MM.1S (cell line): ENCODE data around the gene CFAP69.
A peak's percentile ranks its signal among the peaks of the same experiment; 100 is the strongest.

Experiments
- DNase-seq: peaks from one replicate; pipeline ENCODE4 v3.0.0-alpha.2; 2015
- H2AFZ ChIP-seq: fragments of 300-600 bp; sonication (generic); 2 replicates; pipeline ENCODE4 v1.6.0; 2016; ENCODE audit warnings: antibody characterized with exemption, low read length
- H3F3A ChIP-seq: fragments of 300-600 bp; sonication (generic); 2 replicates; pipeline ENCODE4 v1.6.1; 2016; ENCODE audit warnings: mild to moderate bottlenecking, antibody characterized with exemption, low read length, moderate library complexity, mixed read lengths; ENCODE audit not compliant: insufficient read depth
- H3K27ac ChIP-seq: fragments of 300-600 bp; sonication (generic); 2 replicates; pipeline ENCODE4 v1.5.1; 2016; ENCODE audit warnings: mild to moderate bottlenecking, low read length
- H3K27me3 ChIP-seq: fragments of 300-600 bp; sonication (generic); replicated peaks from 2 replicates; pipeline ENCODE4 v1.6.0; 2016; ENCODE audit warnings: low read length; ENCODE audit not compliant: insufficient read depth
- H3K36me3 ChIP-seq: fragments of 300-600 bp; sonication (generic); replicated peaks from 2 replicates; pipeline ENCODE4 v1.6.1; 2016; ENCODE audit warnings: mild to moderate bottlenecking, low read length, mixed read lengths; ENCODE audit not compliant: insufficient read depth
- H3K4me1 ChIP-seq: fragments of 300-600 bp; sonication (generic); 2 replicates; pipeline ENCODE4 v1.6.1; 2016; ENCODE audit warnings: low read length, mixed read lengths
- H3K4me2 ChIP-seq: fragments of 300-600 bp; sonication (generic); 2 replicates; pipeline ENCODE4 v1.6.0; 2016; ENCODE audit warnings: low read depth, low read length
- H3K4me3 ChIP-seq: fragments of 300-600 bp; sonication (generic); 2 replicates; pipeline ENCODE4 v1.5.1; 2016; ENCODE audit warnings: low read length, mixed read lengths
- H3K79me2 ChIP-seq: fragments of 300-600 bp; sonication (generic); 2 replicates; pipeline ENCODE4 v1.6.1; 2016; ENCODE audit warnings: mixed run types, low read length, mixed read lengths
- H3K9ac ChIP-seq: fragments of 300-600 bp; sonication (generic); 2 replicates; pipeline ENCODE4 v1.6.1; 2016; ENCODE audit warnings: low read length, mixed read lengths
- H3K9me2 ChIP-seq: fragments of 300-600 bp; sonication (generic); replicated peaks from 2 replicates; pipeline ENCODE4 v1.6.1; 2016; ENCODE audit warnings: mild to moderate bottlenecking, low read length, mixed read lengths; ENCODE audit not compliant: insufficient read depth
- H3K9me3 ChIP-seq: fragments of 300-600 bp; sonication (generic); replicated peaks from 2 replicates; pipeline ENCODE4 v1.6.1; 2016; ENCODE audit warnings: mild to moderate bottlenecking, low read length, mixed read lengths; ENCODE audit not compliant: insufficient read depth
- H4K20me1 ChIP-seq: fragments of 300-600 bp; sonication (generic); 2 replicates; pipeline ENCODE4 v1.6.1; 2016; ENCODE audit warnings: mild to moderate bottlenecking, low read length, moderate library complexity, mixed read lengths; ENCODE audit not compliant: insufficient read depth
- EZH2 ChIP-seq: fragments of 300-600 bp; sonication (generic); optimal IDR thresholded peaks from 2 replicates; pipeline ENCODE3; 2017; ENCODE audit warnings: low read depth, mild to moderate bottlenecking, antibody characterized with exemption, low read length, mixed read lengths
- EZH2phosphoT487 ChIP-seq: fragments of 300-600 bp; sonication (generic); IDR thresholded peaks from 2 replicates; pipeline ENCODE4 v1.6.1; 2018; ENCODE audit warnings: antibody characterized with exemption, low read length
- TF ChIP-seq, protein P1 (sequence below): fragments of 300-600 bp; sonication (generic); IDR thresholded peaks from 2 replicates; pipeline ENCODE4 v1.5.1; 2016; ENCODE audit warnings: antibody characterized with exemption, low read length, mixed read lengths

The CFAP69 gene

DNA sequence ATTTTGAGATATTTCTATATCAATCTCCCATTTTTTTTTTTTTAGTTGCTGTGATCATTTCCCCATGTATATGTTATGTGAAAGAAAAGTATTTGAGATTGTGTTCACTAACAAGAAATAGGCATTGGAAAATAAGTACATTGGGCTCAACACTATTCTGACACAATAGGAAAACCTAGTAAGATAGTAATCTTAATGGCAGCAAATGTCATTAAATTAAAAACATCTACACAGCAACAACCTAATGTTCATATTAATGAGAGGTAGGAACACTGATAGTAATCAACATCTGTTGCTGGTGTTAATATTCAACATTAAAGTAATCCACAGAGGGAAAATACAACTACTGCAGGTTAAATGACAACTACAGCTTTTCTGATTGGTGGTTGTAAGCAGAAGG is 100.0 kb downstream of the CFAP69 start:
- H3K27me3 ChIP-seq, result no peaks in the 10 kb centered on the region
- H2AFZ ChIP-seq, result peak overlapping the region; percentile 96; the same call in 1 of the 2 replicates
- no peak overlapping the region for H3K4me2 ChIP-seq
- no peaks in the 10 kb centered on the region for H4K20me1 ChIP-seq
- H3K9me2 ChIP-seq, result no peaks in the 10 kb centered on the region
- no peak for DNase-seq
- peaks cover 31% of the 10 kb centered on the region for H3K79me2 ChIP-seq
- no peaks in the 10 kb centered on the region for H3K36me3 ChIP-seq
- no peaks in the 10 kb centered on the region for H3F3A ChIP-seq
- no peaks in the 10 kb centered on the region for H3K9me3 ChIP-seq
- H3K4me1 ChIP-seq, result no peaks in the 10 kb centered on the region; the same call in 1 of the 2 replicates
- no peak for TF ChIP-seq EZH2phosphoT487
- TF ChIP-seq EZH2, result no peak
- TF ChIP-seq, protein P1, sequence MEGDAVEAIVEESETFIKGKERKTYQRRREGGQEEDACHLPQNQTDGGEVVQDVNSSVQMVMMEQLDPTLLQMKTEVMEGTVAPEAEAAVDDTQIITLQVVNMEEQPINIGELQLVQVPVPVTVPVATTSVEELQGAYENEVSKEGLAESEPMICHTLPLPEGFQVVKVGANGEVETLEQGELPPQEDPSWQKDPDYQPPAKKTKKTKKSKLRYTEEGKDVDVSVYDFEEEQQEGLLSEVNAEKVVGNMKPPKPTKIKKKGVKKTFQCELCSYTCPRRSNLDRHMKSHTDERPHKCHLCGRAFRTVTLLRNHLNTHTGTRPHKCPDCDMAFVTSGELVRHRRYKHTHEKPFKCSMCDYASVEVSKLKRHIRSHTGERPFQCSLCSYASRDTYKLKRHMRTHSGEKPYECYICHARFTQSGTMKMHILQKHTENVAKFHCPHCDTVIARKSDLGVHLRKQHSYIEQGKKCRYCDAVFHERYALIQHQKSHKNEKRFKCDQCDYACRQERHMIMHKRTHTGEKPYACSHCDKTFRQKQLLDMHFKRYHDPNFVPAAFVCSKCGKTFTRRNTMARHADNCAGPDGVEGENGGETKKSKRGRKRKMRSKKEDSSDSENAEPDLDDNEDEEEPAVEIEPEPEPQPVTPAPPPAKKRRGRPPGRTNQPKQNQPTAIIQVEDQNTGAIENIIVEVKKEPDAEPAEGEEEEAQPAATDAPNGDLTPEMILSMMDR, result no peak
- H3K9ac ChIP-seq, result no peak overlapping the region
- H3K4me3 ChIP-seq, result no peak overlapping the region
- H3K27ac ChIP-seq, result no peak overlapping the region

DNA sequence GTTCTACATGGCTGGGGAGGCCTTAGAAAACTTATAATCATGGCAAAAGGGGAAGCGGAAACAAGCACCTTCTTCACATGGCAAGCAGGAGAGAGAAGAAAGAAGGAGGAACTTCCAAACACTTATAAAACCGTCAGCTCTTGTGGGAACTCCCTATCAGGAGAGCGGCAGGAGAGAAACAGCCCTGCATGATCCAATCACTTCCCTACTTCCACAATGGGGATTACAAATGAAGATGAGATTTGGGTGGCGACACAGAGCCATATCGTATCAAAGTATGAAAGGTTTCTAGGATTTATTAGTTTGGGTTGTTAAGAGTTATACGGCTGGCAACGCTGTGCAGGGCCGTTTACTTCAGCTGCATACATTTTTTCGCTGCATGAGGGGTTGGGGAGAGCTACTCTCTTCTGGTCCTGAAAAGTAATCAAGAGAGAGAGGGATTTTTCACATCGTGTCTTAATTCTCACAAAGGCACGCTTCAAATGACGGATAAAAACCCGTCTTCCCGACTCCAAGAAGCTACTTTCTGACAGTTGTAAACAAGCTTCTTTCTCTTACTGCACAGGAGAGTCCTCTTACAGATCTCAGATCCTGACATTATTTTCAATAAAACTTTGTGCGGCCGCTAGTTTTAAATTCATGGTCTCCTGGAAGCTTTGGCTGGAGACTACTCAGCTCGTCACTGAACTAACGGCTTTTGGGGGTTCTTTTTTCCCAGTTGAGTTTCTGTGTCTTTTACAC is 100.8 kb downstream of the CFAP69 start:
- peak; percentile 29 for DNase-seq
- peaks cover 38% of the 10 kb centered on the region for H3K79me2 ChIP-seq
- peak overlapping the region; percentile 84 for H3K4me3 ChIP-seq
- no peaks in the 10 kb centered on the region for H3K27me3 ChIP-seq
- H4K20me1 ChIP-seq, result no peaks in the 10 kb centered on the region
- H3K9me2 ChIP-seq, result no peaks in the 10 kb centered on the region
- H3K4me1 ChIP-seq, result no peaks in the 10 kb centered on the region; the same call in 1 of the 2 replicates
- TF ChIP-seq EZH2phosphoT487, result no peak
- peak overlapping the region; percentile 73 for H3K4me2 ChIP-seq
- peak overlapping the region; percentile 82 for H3K9ac ChIP-seq
- H3K36me3 ChIP-seq, result no peaks in the 10 kb centered on the region
- peak overlapping the region; percentile 83; the same call in 1 of the 2 replicates for H3K27ac ChIP-seq
- no peaks in the 10 kb centered on the region for H3F3A ChIP-seq
- H2AFZ ChIP-seq, result peak overlapping the region; percentile 96
- no peaks in the 10 kb centered on the region for H3K9me3 ChIP-seq

DNA sequence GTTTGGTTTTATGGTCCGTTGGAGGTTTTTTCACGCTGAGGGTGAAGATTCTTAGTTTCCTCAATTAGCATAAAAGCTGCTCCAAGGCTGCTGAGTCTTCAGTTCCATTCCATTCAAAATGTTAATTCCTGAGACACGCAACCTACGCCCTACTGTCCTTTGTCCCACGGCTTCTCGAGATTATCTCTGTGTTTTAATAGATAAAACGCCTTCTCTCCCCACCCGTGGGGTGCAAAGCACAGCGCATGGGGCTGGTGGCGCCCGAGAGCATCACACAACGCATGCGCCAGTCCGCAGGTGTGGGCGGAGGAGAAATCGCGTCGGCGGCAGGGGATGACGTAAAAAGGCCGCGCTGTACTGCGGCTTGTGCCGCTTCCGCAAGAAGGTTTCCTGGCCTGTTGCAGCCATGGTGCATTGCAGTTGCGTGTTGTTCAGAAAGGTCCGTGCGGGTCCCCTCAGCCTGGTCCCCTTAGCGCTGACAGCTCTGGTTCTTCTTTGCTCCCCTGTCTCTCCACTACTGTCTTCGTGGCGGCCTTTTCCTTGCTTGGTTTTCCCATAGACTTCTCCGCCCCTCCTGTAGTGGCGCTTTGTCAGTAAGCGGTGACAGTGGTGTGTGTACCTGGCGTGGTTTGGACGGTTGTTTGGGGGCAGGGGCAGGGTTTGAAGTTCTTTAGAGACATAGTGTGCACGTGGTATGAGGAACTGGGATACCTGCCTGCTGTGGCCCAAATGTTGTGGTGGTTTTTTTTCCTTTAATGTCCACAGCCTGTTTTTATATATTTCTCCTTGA is 101.6 kb downstream of the CFAP69 start, which contains the start of gene GTPBP10:
TSS of gene GTPBP10 (plus strand) at position 381 of the 790 bp plus-strand sequence. CDS start at position 407, 26 bp downstream.
- Histone ChIP-seq H3K27me3 (no peaks in the 10 kb centered on the region), H3K79me2 (peaks cover 44% of the 10 kb centered on the region), H2AFZ (peak within 1 kb of the TSS; percentile 96), H4K20me1 (no peaks in the 10 kb centered on the region), H3K36me3 (no peaks in the 10 kb centered on the region), H3K9ac (peak within 1 kb of the TSS; percentile 82), H3K4me1 (no peaks in the 10 kb centered on the region; the same call in 1 of the 2 replicates), H3F3A (no peaks in the 10 kb centered on the region), H3K27ac (peak within 1 kb of the TSS; percentile 83), H3K9me2 (no peaks in the 10 kb centered on the region), H3K9me3 (no peaks in the 10 kb centered on the region), H3K4me3 (peak within 1 kb of the TSS; percentile 84), H3K4me2 (peak within 1 kb of the TSS; percentile 73)
- peak; percentile 97 for DNase-seq
- TF ChIP-seq, protein P1, result peak; percentile 78
- no peak for TF ChIP-seq EZH2
